ENCODE results near the gene SLC6A9. TPM values are rescaled to one million over a fixed set of nuclear protein-coding genes. Genes with fewer than 3 reads are reported as not detected.
A peak's percentile ranks its signal among the peaks of the same experiment; 100 is the strongest.

The SLC6A9 gene
- total and polyA plus RNA-seq, 2 experiments from 2014 or later, result 13.5 to 25.3 TPM

- H3K4me2 ChIP-seq, result no peak overlapping the region
- TF ChIP-seq CTCF (IDR thresholded peaks at IDR 0.05; ENCODE audit: poor library complexity) (peak; percentile 17), EZH2phosphoT487 (IDR thresholded peaks at IDR 0.05; ENCODE audit: low read depth, severe bottlenecking, unreplicated experiment) (no peak), EZH2 (IDR thresholded peaks at IDR 0.05; ENCODE audit: borderline replicate concordance) (no peak)
- WGBS (ENCODE audit: low lambda C conversion rate, missing lambda C conversion rate), result 66% methylated on average over 8 of the region's 8 CpGs
- H3K9me2 ChIP-seq (replicated peaks; ENCODE audit: insufficient read depth), result no peaks in the 10 kb centered on the region
- H3K79me2 ChIP-seq, result no peaks in the 10 kb centered on the region
- H3K27me3 ChIP-seq, result no peaks in the 10 kb centered on the region
- H4K20me1 ChIP-seq (ENCODE audit: insufficient read depth, poor library complexity, severe bottlenecking), result no peaks in the 10 kb centered on the region
- peak overlapping the region; percentile 7 for H3K27ac ChIP-seq
- H3K4me1 ChIP-seq (ENCODE audit: insufficient read depth), result peaks cover 29% of the 10 kb centered on the region
- H3K36me3 ChIP-seq (replicated peaks; ENCODE audit: insufficient read depth, low read depth), result no peaks in the 10 kb centered on the region
- no peak overlapping the region for H2AFZ ChIP-seq
- H3K4me3 ChIP-seq, result no peak overlapping the region
- no peaks in the 10 kb centered on the region for H3K9me3 ChIP-seq (ENCODE audit: low read depth)
- DNase-seq (ENCODE audit: low spot score), result peak; percentile 47
Observed at GRCh38 chr1:44035726-44036408, 4.6 kb upstream of the SLC6A9 start.

GRCh38 chr1:44034976-44035716 is 3.9 kb upstream of the SLC6A9 start:
- no peaks in the 10 kb centered on the region for H3K27me3 ChIP-seq
- no peaks in the 10 kb centered on the region for H3K9me3 ChIP-seq (ENCODE audit: low read depth)
- no peaks in the 10 kb centered on the region for H4K20me1 ChIP-seq (ENCODE audit: insufficient read depth, poor library complexity, severe bottlenecking)
- WGBS (ENCODE audit: low lambda C conversion rate, missing lambda C conversion rate), result 84% methylated on average over 11 of the region's 11 CpGs
- no peaks in the 10 kb centered on the region for H3K9me2 ChIP-seq (replicated peaks; ENCODE audit: insufficient read depth)
- no peaks in the 10 kb centered on the region for H3K36me3 ChIP-seq (replicated peaks; ENCODE audit: insufficient read depth, low read depth)
- no peak for TF ChIP-seq EZH2 (IDR thresholded peaks at IDR 0.05; ENCODE audit: borderline replicate concordance)
- no peak for TF ChIP-seq EZH2phosphoT487 (IDR thresholded peaks at IDR 0.05; ENCODE audit: low read depth, severe bottlenecking, unreplicated experiment)
- no peak for TF ChIP-seq CTCF (IDR thresholded peaks at IDR 0.05; ENCODE audit: poor library complexity)
- no peak overlapping the region for H3K27ac ChIP-seq
- no peak overlapping the region for H3K4me2 ChIP-seq
- H2AFZ ChIP-seq, result no peak overlapping the region
- DNase-seq (ENCODE audit: low spot score), result no peak
- no peaks in the 10 kb centered on the region for H3K79me2 ChIP-seq
- H3K4me3 ChIP-seq, result no peak overlapping the region
- H3K4me1 ChIP-seq (ENCODE audit: insufficient read depth), result peaks cover 29% of the 10 kb centered on the region

GRCh38 chr1:44034423-44034822 is 3.2 kb upstream of the SLC6A9 start:
- H3K4me2 ChIP-seq, result no peak overlapping the region
- WGBS (ENCODE audit: low lambda C conversion rate, missing lambda C conversion rate), result 100% methylated on average over 4 of the region's 4 CpGs
- H3K79me2 ChIP-seq, result no peaks in the 10 kb centered on the region
- H3K27ac ChIP-seq, result no peak overlapping the region
- H3K36me3 ChIP-seq (replicated peaks; ENCODE audit: insufficient read depth, low read depth), result no peaks in the 10 kb centered on the region
- H3K9me2 ChIP-seq (replicated peaks; ENCODE audit: insufficient read depth), result no peaks in the 10 kb centered on the region
- no peak for DNase-seq (ENCODE audit: low spot score)
- no peak overlapping the region for H2AFZ ChIP-seq
- no peaks in the 10 kb centered on the region for H3K27me3 ChIP-seq
- no peak overlapping the region for H3K4me3 ChIP-seq
- H3K4me1 ChIP-seq (ENCODE audit: insufficient read depth), result peaks cover 30% of the 10 kb centered on the region
- TF ChIP-seq EZH2 (IDR thresholded peaks at IDR 0.05; ENCODE audit: borderline replicate concordance) (no peak), CTCF (IDR thresholded peaks at IDR 0.05; ENCODE audit: poor library complexity) (no peak), EZH2phosphoT487 (IDR thresholded peaks at IDR 0.05; ENCODE audit: low read depth, severe bottlenecking, unreplicated experiment) (no peak)
- no peaks in the 10 kb centered on the region for H3K9me3 ChIP-seq (ENCODE audit: low read depth)
- H4K20me1 ChIP-seq (ENCODE audit: insufficient read depth, poor library complexity, severe bottlenecking), result no peaks in the 10 kb centered on the region

Measured in hepatocyte (in vitro differentiated cells).